HFF-Myc (cell line): ENCODE measurements around the gene TYW1.
"Not testable (repeated sequence)": the region's sequence is repeated elsewhere in the genome, so short reads cannot be mapped to it uniquely, and the experiment has no call there.

ENCODE experiments used
- DNase-seq: peaks from one replicate; pipeline ENCODE4 v3.0.0-alpha.2; 2011; ENCODE audit warnings: low read depth; ENCODE audit errors: extremely low read depth
- H3K4me3 ChIP-seq: replicated peaks from 2 replicates; pipeline ENCODE4 v1.5.1; 2011; ENCODE audit warnings: low read depth, mild to moderate bottlenecking, control low read depth, low read length
- TF ChIP-seq, protein P1 (sequence below): IDR thresholded peaks from 2 replicates; pipeline ENCODE4 v1.5.1; 2012; ENCODE audit warnings: mild to moderate bottlenecking, low read depth, low read length, control low read depth; ENCODE audit errors: missing control alignments

TYW1 gene

GRCh38 chr7:67006965-67007364 is 10.3 kb downstream of the TYW1 start:
- no peak for DNase-seq
- TF ChIP-seq, protein P1, sequence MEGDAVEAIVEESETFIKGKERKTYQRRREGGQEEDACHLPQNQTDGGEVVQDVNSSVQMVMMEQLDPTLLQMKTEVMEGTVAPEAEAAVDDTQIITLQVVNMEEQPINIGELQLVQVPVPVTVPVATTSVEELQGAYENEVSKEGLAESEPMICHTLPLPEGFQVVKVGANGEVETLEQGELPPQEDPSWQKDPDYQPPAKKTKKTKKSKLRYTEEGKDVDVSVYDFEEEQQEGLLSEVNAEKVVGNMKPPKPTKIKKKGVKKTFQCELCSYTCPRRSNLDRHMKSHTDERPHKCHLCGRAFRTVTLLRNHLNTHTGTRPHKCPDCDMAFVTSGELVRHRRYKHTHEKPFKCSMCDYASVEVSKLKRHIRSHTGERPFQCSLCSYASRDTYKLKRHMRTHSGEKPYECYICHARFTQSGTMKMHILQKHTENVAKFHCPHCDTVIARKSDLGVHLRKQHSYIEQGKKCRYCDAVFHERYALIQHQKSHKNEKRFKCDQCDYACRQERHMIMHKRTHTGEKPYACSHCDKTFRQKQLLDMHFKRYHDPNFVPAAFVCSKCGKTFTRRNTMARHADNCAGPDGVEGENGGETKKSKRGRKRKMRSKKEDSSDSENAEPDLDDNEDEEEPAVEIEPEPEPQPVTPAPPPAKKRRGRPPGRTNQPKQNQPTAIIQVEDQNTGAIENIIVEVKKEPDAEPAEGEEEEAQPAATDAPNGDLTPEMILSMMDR, result no peak
- H3K4me3 ChIP-seq, result no peak overlapping the region

GRCh38 chr7:67008260-67008659 is 11.6 kb downstream of the TYW1 start:
- H3K4me3 ChIP-seq, result no peak overlapping the region
- no peak for DNase-seq
- TF ChIP-seq, protein P1, result no peak

GRCh38 chr7:67009677-67010076 is 13.0 kb downstream of the TYW1 start:
- not testable (repeated sequence) for DNase-seq, H3K4me3 ChIP-seq

DNA sequence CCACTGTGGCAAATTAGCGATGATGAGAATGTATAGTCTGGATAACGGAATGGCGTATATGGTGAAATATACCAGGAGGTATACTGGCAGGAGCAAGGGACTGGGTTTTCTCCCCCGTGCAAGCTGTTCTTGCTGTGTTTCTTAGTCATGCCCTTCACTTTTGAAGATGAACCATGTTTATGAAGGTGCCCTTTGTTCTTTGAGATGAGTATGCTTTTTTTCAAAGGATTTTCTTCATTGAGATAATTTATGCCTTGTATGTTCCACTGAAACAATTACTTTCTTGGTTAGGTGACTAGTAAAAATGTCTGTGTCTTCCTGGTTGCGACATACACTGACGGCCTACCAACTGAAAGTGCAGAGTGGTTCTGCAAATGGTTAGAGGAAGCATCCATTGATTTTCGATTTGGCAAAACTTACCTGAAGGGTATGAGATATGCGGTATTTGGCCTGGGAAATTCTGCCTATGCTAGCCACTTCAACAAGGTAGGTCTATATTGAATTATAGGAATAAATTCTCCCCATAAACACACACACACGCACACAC is 17.5 kb downstream of the TYW1 start:
- DNase-seq, H3K4me3 ChIP-seq: not testable (repeated sequence)

GRCh38 chr7:67017971-67018370 is 21.3 kb downstream of the TYW1 start:
- DNase-seq, H3K4me3 ChIP-seq: not testable (repeated sequence)

- TF ChIP-seq, protein P1, result no peak
- no peak for DNase-seq
- no peak overlapping the region for H3K4me3 ChIP-seq
Measured at GRCh38 chr7:67018940-67019339, 22.3 kb downstream of the TYW1 start.

GRCh38 chr7:67019562-67020390 is 23.1 kb downstream of the TYW1 start:
- H3K4me3 ChIP-seq, result no peak overlapping the region
- TF ChIP-seq, protein P1, result no peak
- DNase-seq, result no peak

- DNase-seq, result no peak
- no peak overlapping the region for H3K4me3 ChIP-seq
- TF ChIP-seq, protein P1, result no peak
Measured at GRCh38 chr7:67021260-67021659, 24.6 kb downstream of the TYW1 start.
